WI38 (cell line): ENCODE data around the gene LIN9.
"Not testable (repeated sequence)": the region's sequence is repeated elsewhere in the genome, so short reads cannot be mapped to it uniquely, and the experiment has no call there.

Experiments
- H3K4me3 ChIP-seq: 2 replicates; pipeline ENCODE4 v1.5.1; 2011; ENCODE audit warnings: low read depth, mild to moderate bottlenecking, control low read depth, low read length
- CTCF ChIP-seq: IDR thresholded peaks from 2 replicates; pipeline ENCODE4 v1.5.1; 2012; ENCODE audit warnings: low read depth, mild to moderate bottlenecking, control low read depth, low read length

Gene LIN9

DNA sequence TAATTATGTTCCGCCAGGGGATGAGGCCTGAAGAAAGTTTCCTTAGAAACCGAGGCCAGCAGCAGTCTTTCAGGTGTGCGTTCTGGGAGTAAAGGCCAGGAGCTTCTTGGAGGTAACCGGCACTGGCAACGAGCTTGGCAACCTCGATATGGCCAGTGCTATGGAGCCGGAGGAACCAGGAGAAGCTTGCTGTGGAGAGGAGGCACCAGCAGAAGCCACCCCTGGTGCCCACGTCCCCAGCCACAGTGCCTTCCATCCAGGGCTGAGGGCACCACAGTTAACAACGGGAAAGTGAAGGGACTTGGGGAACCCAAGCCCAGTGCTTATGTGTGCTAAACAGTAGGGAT, 41.5 kb upstream of the LIN9 start:
- no peak overlapping the region for H3K4me3 ChIP-seq
- TF ChIP-seq CTCF, result no peak

DNA sequence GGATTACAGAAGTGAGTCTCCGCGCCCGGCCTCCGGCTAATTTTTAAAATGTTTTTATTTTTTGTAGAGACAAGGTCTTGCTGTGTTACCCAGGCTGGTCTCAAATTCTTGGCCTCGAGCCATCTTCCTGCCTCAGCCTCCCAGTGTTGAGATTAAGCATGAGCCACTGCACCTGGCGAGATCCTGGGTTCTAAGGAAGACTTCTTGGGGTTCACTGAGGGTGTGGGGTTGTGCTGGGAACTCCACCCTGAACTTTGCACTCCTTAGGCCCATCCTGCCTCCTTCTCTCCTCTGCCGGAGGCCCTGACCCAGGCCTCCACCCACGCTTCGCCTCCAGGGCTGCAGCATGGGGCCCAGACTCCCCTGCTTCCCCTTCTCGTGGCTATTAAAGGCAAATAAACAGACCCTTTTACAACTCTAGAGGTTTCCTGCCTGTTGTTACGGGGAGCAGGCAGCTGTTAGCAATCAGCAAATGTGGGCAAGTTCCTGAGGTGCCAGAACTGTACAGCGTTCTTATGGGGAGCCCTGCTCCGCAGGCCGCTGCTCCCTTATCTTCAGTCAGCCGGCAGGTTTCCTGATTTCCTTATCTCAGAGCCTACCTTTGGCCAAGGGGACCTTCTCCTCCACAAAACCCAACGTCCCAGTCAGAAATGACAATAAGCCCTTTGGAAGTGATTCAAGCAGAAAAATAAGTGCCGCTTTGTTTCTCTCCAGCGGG, 41.0 kb upstream of the LIN9 start:
- TF ChIP-seq CTCF, result no peak
- H3K4me3 ChIP-seq, result no peak overlapping the region

- no peak overlapping the region for H3K4me3 ChIP-seq
- TF ChIP-seq CTCF, result no peak
Measured at GRCh38 chr1:226349081-226349480, 40.1 kb upstream of the LIN9 start.

GRCh38 chr1:226344441-226345259, 35.7 kb upstream of the LIN9 start:
- H3K4me3 ChIP-seq, result no peak overlapping the region
- TF ChIP-seq CTCF, result no peak

DNA sequence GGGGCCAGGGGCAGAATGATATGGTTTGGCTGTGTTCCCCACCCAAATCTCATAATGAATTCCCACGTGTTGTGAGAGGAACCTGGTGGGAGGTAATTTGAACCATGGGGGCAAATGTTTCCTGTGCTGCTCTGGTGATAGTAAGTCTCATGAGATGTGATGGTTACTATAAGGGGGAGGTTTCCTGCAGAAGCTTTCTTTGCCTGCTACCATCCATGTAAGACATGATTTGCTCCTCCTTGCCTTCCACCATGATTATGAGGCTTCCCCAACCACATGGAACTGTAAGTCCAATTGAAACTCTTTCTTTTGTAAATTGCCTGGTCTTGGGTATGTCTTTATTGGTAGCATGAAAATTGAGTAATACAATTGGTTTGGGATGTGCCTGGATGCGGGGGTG, 33.7 kb upstream of the LIN9 start:
- H3K4me3 ChIP-seq, result no peak overlapping the region
- no peak for TF ChIP-seq CTCF

GRCh38 chr1:226340111-226340510, 31.1 kb upstream of the LIN9 start:
- not testable (repeated sequence) for H3K4me3 ChIP-seq

DNA sequence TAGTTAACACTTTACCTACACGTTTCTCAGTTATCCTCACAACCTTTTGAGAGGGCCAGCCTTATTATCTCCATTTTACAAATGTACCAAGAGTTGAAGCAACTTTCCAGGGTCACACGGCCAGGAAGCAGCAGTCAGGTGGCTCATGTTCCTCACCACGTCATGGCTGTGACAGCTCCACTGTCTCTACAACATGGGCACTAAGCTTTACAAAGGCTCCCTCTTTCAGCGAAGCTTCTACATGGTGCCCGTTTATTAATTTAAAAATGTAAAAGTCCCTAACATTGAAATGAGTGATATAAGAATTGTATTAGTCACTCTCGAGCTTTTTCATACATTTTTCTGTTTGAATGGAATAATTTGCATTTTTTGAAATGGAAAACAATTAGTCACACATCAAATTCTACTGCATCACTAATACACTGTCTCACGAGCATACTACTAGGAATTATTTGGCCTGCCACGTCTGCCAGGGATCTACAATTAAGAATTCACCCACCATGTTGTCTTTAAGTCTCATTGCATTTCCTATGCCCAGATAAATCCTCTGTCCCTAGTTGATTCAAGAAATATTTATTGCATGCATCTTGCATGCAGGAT, 28.4 kb upstream of the LIN9 start:
- no peak for TF ChIP-seq CTCF
- H3K4me3 ChIP-seq, result no peak overlapping the region
